PC-3 (cell line): Measurements from ENCODE around the gene CCDC88B. TPM values are rescaled to one million over a fixed set of nuclear protein-coding genes. Genes with fewer than 3 reads are reported as not detected.

Experiments used
- ATAC-seq: fragments of 200-7000 bp; cut with Tn5 transposase; 2 replicates; pipeline ENCODE4 v1.9.1; 2020; ENCODE audit warnings: mild to moderate bottlenecking, moderate library complexity
- BruUV-seq: library from RNA; stranded (reverse); fragments of 400-500 nt; replicated peaks from 2 replicates; lab custom pipeline; 2021; lab: Mats Ljungman, UMichigan
- CTCF ChIA-PET: fragments of 300-600 bp; sonication (Branson Sonifier 250); formaldehyde crosslinking; loops from one replicate; lab custom pipeline; 2022; ENCODE audit warnings: antibody characterized with exemption; lab: Charles Lee
- POLR2A ChIA-PET: fragments of 300-600 bp; sonication (Branson Sonifier 250); formaldehyde crosslinking; loops from one replicate; lab custom pipeline; 2022; ENCODE audit warnings: antibody characterized with exemption; ENCODE audit not compliant: unreplicated experiment; lab: Charles Lee
- DNase-seq: peaks from one replicate; pipeline ENCODE4 v3.0.0-alpha.2; 2015
- H2AFZ ChIP-seq: fragments of 300-600 bp; sonication (generic); 2 replicates; pipeline ENCODE4 v1.6.0; 2016; ENCODE audit warnings: antibody characterized with exemption, low read length
- H3F3A ChIP-seq: fragments of 300-600 bp; sonication (generic); one replicate; pipeline ENCODE4 v1.6.0; 2017; ENCODE audit warnings: antibody characterized with exemption, low read length, control low read depth, mild to moderate bottlenecking; ENCODE audit not compliant: unreplicated experiment
- H3K27ac ChIP-seq: fragments of 300-600 bp; sonication (generic); 2 replicates; pipeline ENCODE4 v1.5.1; 2016; ENCODE audit warnings: mild to moderate bottlenecking, low read length
- H3K27me3 ChIP-seq: fragments of 300-600 bp; sonication (generic); 2 replicates; pipeline ENCODE4 v1.6.1; 2016; ENCODE audit warnings: low read length, mixed read lengths
- H3K36me3 ChIP-seq: fragments of 300-600 bp; sonication (generic); 2 replicates; pipeline ENCODE4 v1.6.1; 2016; ENCODE audit warnings: low read depth, mixed run types, low read length, mixed read lengths
- H3K4me1 ChIP-seq: fragments of 300-600 bp; sonication (generic); 2 replicates; pipeline ENCODE4 v1.5.1; 2016; ENCODE audit warnings: low read length; ENCODE audit not compliant: insufficient read depth
- H3K4me2 ChIP-seq: fragments of 300-600 bp; sonication (generic); 2 replicates; pipeline ENCODE4 v1.6.0; 2016; ENCODE audit warnings: low read length
- H3K4me3 ChIP-seq: fragments of 300-600 bp; sonication (generic); 2 replicates; pipeline ENCODE4 v1.5.1; 2016; ENCODE audit warnings: mild to moderate bottlenecking, low read length, mixed read lengths
- H3K79me2 ChIP-seq: fragments of 300-600 bp; sonication (generic); 2 replicates; pipeline ENCODE4 v1.6.1; 2017; ENCODE audit warnings: low read length, mixed read lengths
- H3K9ac ChIP-seq: fragments of 300-600 bp; sonication (generic); 2 replicates; pipeline ENCODE4 v1.6.0; 2016; ENCODE audit warnings: mild to moderate bottlenecking, low read length
- H3K9me2 ChIP-seq: fragments of 300-600 bp; sonication (generic); replicated peaks from 2 replicates; pipeline ENCODE4 v1.6.1; 2016; ENCODE audit warnings: mixed run types, low read length, mixed read lengths
- H3K9me3 ChIP-seq: fragments of 300-600 bp; sonication (generic); 2 replicates; pipeline ENCODE4 v1.6.1; 2016; ENCODE audit warnings: low read length, mixed read lengths
- H4K20me1 ChIP-seq: fragments of 300-600 bp; sonication (generic); 2 replicates; pipeline ENCODE4 v1.6.1; 2016; ENCODE audit warnings: low read length, mixed read lengths
- EZH2 ChIP-seq: fragments of 300-600 bp; sonication (generic); IDR thresholded peaks from one replicate; pipeline ENCODE4 v1.6.1; 2017; ENCODE audit warnings: antibody characterized with exemption, mild to moderate bottlenecking, low read length; ENCODE audit not compliant: unreplicated experiment
- EZH2phosphoT487 ChIP-seq: fragments of 300-600 bp; sonication (generic); IDR thresholded peaks from 2 replicates; pipeline ENCODE4 v1.6.1; 2018; ENCODE audit warnings: mild to moderate bottlenecking, antibody characterized with exemption, low read length, borderline replicate concordance
- intact Hi-C: fragments of 100-400 bp; cut with micrococcal nuclease; formaldehyde crosslinking; loops from 2 replicates; pipeline ENCODE4 v1.9.0; 2023
- total RNA-seq: library from RNA; depleted of rRNA; stranded (reverse); fragments of >200 nt; gene quantifications from 2 replicates; pipeline ENCODE4 v1.2.3, GENCODE V29; 2014
- TF ChIP-seq, protein P1 (sequence below): fragments of 300-600 bp; sonication (generic); conservative IDR thresholded peaks from 2 replicates; pipeline ENCODE4 v1.5.1; 2017; ENCODE audit warnings: antibody characterized with exemption, low read depth, mild to moderate bottlenecking, low read length

The CCDC88B gene
- total RNA-seq, 1 experiment from 2014 or later, result 21.0 TPM

DNA sequence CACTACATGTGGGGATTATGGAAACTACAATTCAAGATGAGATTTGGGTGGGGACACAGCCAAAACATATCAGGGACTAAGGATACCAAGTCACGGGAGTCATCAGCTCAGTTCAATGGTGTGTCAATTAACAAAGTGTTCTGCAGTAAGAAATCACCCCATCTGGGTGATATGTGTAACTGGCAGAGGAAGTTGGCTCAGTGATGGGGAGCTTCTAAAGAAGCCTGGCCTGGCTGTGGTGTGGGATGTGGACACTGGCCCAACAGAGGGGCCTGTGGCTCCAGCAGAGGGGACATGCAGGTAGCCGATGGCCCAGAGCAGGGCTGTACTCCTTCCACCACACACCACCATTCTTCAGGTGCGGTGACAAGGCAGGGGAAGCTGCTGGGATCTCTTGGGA, 50.6 kb downstream of the CCDC88B start:
- Histone ChIP-seq H3K79me2 (no peaks in the 10 kb centered on the region), H3K27me3 (no peaks in the 10 kb centered on the region), H3F3A (no peaks in the 10 kb centered on the region), H3K4me3 (no peak overlapping the region), H4K20me1 (no peaks in the 10 kb centered on the region), H3K9me3 (no peaks in the 10 kb centered on the region), H3K9ac (no peak overlapping the region), H3K4me2 (no peak overlapping the region), H3K36me3 (no peaks in the 10 kb centered on the region), H3K4me1 (peaks cover 12% of the 10 kb centered on the region), H3K27ac (no peak overlapping the region), H3K9me2 (no peaks in the 10 kb centered on the region), H2AFZ (no peak overlapping the region)
- CTCF ChIA-PET, result no interaction called here
- POLR2A ChIA-PET, result no interaction called here
- intact Hi-C loops, result no loop called here
- TF ChIP-seq, protein P1, sequence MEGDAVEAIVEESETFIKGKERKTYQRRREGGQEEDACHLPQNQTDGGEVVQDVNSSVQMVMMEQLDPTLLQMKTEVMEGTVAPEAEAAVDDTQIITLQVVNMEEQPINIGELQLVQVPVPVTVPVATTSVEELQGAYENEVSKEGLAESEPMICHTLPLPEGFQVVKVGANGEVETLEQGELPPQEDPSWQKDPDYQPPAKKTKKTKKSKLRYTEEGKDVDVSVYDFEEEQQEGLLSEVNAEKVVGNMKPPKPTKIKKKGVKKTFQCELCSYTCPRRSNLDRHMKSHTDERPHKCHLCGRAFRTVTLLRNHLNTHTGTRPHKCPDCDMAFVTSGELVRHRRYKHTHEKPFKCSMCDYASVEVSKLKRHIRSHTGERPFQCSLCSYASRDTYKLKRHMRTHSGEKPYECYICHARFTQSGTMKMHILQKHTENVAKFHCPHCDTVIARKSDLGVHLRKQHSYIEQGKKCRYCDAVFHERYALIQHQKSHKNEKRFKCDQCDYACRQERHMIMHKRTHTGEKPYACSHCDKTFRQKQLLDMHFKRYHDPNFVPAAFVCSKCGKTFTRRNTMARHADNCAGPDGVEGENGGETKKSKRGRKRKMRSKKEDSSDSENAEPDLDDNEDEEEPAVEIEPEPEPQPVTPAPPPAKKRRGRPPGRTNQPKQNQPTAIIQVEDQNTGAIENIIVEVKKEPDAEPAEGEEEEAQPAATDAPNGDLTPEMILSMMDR, result no peak
- TF ChIP-seq EZH2phosphoT487, result no peak
- no peak for TF ChIP-seq EZH2
- ATAC-seq, result no peak
- DNase-seq, result no peak
- no TSS peak for BruUV-seq

DNA sequence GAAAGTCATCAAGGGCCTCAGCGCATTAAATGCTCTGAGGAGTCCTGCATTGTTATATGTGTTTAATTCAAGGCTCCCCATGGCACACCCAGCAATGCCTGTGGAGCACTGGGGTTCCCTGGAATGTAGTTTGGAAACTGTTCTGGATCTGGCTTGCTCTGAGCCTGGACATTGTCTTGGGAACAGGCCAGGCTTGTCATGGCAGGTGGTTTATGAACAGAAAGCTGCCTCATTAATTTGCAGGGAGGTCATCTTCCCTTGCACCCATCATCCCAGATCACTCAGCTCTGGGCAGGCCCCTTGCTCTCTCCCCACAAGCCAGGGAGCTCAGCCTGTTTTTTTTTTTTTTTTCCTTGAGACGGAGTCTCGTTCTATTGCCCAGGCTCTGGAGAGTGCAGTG, 51.8 kb downstream of the CCDC88B start:
- Histone ChIP-seq H3K79me2 (no peaks in the 10 kb centered on the region), H3K4me3 (no peak overlapping the region), H3K4me1 (peaks cover 2% of the 10 kb centered on the region; the same call in 1 of the 2 replicates), H2AFZ (no peak overlapping the region), H3K36me3 (no peaks in the 10 kb centered on the region), H4K20me1 (no peaks in the 10 kb centered on the region), H3K9ac (no peak overlapping the region), H3K9me3 (no peaks in the 10 kb centered on the region), H3K4me2 (no peak overlapping the region), H3K9me2 (no peaks in the 10 kb centered on the region), H3K27ac (no peak overlapping the region), H3K27me3 (no peaks in the 10 kb centered on the region), H3F3A (no peaks in the 10 kb centered on the region)
- ATAC-seq, result no peak
- TF ChIP-seq, protein P1, result no peak
- TF ChIP-seq EZH2phosphoT487 (no peak), EZH2 (no peak)
- CTCF ChIA-PET, result no interaction called here
- POLR2A ChIA-PET, result no interaction called here
- intact Hi-C loops, result no loop called here
- no TSS peak for BruUV-seq
- DNase-seq, result no peak

DNA sequence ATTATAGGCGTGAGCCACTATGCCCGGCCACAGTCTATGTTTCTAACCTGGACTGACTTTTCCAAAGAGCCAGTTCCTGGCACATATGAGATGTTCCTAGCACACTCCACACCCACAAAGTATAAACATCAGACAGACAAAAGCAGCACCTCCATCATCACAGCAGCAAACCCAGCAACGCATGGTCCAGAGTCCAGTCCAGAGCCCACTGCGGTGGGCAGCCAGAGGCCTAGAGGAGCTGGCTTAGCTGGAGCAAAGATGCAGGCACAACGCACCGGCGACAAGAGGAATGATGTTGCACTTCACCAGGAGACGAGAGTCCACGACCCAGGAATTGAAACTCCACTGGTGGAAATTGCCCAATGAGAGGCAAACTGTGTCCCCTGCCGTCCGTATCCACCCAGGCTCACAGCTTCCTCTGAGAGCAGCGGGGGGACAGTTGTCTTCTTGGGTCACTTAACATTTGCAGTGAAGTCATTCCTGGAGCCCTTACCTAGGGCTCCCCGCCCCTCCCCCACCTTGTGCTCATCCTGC, 55.6 kb downstream of the CCDC88B start:
- POLR2A ChIA-PET, result no interaction called here

More for the DNA sequence above, 55.6 kb downstream of the CCDC88B start:
- Histone ChIP-seq H3K27me3 (no peaks in the 10 kb centered on the region), H3K4me2 (no peak overlapping the region), H3K9me3 (no peaks in the 10 kb centered on the region), H3K4me1 (peaks cover 9% of the 10 kb centered on the region), H3F3A (no peaks in the 10 kb centered on the region), H3K27ac (no peak overlapping the region), H4K20me1 (no peaks in the 10 kb centered on the region), H3K9me2 (no peaks in the 10 kb centered on the region), H2AFZ (no peak overlapping the region), H3K9ac (no peak overlapping the region), H3K4me3 (no peak overlapping the region), H3K36me3 (no peaks in the 10 kb centered on the region), H3K79me2 (no peaks in the 10 kb centered on the region)
- CTCF ChIA-PET, result no interaction called here
- no peak for TF ChIP-seq EZH2
- TF ChIP-seq, protein P1, result no peak
- TF ChIP-seq EZH2phosphoT487, result no peak
- intact Hi-C loops, result no loop called here
- no TSS peak for BruUV-seq
- no peak for DNase-seq
- no peak for ATAC-seq
